GM19238 (cell line): Measurements from ENCODE around the gene ADCY1.

ENCODE experiments used
- DNase-seq: peaks from one replicate; pipeline ENCODE4 v3.0.0; 2011; ENCODE audit warnings: low spot score; ENCODE audit not compliant: insufficient read length

Gene ADCY1

DNA sequence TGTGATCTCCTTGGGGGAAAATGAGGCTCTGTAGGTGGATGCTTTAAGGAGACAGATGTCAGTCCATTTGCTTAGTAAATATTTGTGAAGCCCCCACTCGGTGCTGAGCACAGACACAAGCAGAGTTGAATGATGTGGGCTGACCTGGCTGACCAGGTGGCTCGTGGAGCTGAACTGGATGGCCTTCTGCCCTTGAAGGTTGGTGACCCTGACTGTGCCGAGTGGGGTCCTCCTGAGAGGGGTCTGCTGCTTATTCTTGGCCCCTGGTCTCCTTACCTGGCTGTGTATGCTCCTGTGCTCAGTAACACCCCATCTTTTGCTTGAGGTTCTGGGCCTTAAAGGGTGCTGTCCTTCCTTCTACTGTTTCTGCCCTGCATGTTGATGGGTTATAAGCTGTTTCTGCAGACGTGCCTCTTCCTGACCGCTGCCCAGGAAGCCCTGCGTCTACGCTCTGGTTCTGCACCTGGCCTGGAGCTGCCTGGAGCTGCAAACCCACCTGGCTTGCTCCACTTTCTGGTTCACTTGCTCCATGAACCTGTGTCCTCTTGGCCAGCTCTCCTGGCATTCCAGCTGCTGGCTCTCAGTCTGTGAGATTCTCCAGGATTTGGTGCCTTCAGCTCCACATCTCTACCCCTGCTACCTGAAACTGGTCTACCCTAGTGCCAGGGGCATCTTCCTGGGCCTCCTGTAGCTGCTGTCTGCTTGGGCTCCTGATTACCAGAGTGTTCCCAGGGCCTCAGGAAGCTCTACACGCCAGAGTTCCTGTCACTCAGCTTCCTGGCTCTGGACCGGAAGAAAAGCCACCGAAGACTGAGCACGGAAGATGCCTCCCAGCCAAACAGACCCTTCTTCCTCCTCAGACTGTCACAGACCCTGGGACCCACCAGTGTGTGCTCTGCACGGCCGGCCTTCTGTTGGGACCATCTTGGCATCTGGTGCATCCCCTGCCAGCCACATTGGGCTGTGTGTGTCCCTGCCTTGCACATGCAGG is 76.5 kb downstream of the ADCY1 start:
- DNase-seq, result no peak

DNA sequence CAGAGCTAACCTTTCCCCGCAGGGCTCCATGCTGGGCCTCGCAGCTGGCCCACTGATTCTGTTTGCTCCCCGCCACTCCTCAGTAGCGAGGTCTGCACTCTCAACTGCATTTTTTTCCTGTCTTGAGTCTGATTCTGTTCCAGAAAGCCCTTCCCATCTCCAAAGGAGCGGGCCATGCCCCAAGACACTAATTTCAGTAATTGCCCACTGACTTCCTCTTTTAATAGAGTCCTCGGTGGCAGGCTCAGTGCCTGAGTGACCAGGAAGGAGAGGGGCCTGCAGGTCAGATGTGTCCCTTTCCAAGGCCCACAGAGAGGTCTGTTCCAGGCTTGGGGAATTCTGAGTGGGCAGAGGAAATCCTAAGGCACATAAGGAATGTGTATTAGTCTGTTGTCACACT is 77.4 kb downstream of the ADCY1 start:
- no peak for DNase-seq

DNA sequence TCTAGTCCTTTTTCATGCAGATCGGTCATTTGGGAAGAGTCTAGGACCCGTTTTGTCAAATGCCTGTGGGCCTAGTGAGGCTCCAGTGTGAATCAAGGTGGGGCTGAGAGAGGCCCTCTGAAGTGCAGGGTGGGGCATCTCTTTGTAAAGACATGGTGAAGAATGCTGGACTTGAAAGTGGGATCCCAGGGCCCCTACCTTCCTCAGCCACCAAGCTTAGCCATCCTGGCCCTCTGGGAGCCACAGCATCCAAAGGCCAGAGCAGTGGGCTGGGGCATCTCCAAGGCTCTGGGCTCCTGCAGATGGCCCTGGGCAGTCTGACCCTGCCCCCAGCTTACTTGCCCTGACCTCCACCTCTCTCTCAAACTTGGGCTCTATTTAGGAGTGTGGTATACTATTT is 78.5 kb downstream of the ADCY1 start:
- no peak for DNase-seq

DNA sequence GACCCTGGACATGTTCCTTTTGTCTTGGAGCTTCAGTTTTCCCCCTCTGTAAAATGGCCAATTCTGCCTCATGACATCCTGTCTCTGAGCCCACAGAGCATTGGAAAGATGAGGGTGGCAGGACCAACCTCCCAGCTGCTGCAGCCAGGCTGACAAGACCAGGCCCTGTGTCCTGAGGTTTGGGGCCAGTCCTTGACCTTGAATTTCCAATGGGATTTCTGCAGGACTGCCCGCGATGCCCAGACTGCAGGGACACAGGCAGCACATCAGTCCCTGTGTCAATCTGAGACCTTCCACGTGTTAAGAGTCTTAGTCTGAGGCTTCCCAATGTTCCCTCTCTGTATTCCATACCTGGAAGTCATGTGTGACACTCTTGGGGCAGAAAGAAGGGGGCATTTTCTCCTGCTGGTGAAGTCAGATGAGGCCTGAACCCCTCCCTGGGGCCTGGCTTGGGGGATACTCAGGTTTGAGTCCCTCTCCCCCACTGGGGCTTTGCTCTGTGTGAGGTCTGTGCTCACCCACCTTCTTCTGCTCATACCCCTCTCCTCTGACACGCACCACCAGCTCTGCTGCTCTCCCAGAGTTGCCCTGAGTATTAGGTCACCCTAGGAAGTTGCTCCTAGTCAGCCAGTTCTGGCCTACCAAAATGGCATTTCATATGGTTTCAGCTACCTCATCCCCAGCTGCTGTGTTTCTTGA is 79.2 kb downstream of the ADCY1 start:
- no peak for DNase-seq

DNA sequence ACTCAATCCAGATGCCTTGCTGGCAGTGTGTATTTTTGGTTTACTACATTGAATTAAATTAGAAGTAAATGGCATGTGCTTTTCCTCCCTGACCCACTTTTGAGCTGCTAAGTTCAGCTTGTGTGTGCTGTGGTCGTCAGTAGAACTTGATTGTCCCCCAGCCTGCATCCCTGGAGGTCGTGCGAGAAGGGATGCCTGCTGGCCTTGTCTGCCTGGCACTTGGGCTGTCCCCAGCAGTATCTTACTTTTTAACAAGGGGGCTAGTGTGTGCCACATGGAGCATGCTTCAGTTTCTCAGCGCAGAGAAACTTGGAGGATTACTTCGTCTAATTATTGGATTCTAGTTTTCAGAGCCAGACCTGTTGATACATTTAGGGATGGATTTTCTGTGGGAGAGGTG is 80.2 kb downstream of the ADCY1 start:
- DNase-seq, result no peak

DNA sequence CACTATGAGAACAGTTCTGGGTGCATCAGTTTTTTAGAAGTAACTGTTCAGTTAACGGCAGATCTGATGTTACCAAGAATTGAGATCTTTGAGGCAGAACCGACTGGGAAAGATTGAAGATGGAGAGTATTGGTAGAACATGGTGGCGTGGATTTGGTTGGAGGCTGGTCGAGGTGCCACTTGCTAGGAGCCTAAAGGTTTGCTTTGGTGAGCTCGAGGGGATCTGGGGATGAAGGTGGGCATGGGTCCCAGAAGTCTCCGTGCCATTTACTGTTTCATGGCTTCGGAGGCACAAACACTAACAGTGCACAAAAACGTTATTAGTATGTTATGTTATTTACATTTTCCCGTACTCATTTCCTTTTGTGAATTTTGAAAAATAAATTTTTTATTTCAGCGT is 81.4 kb downstream of the ADCY1 start:
- DNase-seq, result no peak

DNA sequence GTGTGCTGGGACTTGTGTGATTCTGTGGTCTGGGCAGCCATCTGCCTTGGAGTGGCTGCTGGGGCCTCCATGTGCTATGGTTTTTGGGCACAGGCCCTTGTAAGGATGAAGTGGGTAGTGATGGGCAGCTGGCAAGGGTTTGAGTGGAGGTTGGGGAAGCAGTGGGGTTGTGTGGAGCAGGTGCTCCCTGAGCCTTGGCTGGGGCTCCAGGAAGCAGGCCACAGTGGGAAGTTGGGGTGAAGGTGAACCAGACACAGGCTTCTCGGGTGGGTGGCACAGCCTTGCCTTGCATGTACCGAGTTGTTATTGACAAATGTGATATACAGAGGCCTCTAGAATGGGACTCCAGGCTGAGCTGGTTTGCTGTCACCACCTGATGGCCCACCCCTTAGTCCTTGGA is 82.3 kb downstream of the ADCY1 start:
- DNase-seq, result no peak

DNA sequence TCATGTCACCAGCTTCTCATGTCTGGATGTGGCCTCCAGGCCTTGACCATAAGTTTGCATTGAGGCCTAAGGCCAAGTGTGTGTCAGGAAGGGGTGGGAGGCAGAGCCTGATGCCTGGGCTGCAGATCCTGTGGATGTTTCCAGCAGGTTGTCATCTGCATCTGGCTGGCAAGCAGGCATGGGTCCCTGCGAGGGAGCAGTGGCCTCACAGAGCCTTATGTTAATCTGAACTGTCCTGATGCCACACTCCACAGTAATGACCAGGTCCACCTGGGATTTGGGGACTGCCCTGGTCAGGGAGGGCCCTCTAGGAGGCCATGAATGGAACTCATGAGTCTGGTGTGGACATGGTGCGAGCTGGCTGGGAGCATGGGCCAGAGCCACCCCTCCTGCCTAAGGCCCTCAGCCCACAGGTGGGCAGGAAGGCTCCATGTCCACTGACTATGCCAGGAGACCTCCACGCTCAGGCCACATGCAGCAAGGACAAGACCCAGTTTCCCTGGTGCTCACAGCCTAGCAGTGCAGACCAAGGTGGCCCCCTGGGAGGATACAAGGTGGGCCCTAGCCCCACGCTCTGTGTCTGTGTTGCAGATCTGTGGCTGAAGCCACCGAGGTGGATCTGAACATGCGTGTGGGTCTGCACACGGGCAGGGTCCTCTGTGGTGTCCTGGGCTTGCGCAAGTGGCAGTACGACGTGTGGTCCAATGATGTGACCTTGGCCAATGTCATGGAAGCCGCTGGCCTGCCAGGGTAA is 83.1 kb downstream of the ADCY1 start:
- no peak for DNase-seq

DNA sequence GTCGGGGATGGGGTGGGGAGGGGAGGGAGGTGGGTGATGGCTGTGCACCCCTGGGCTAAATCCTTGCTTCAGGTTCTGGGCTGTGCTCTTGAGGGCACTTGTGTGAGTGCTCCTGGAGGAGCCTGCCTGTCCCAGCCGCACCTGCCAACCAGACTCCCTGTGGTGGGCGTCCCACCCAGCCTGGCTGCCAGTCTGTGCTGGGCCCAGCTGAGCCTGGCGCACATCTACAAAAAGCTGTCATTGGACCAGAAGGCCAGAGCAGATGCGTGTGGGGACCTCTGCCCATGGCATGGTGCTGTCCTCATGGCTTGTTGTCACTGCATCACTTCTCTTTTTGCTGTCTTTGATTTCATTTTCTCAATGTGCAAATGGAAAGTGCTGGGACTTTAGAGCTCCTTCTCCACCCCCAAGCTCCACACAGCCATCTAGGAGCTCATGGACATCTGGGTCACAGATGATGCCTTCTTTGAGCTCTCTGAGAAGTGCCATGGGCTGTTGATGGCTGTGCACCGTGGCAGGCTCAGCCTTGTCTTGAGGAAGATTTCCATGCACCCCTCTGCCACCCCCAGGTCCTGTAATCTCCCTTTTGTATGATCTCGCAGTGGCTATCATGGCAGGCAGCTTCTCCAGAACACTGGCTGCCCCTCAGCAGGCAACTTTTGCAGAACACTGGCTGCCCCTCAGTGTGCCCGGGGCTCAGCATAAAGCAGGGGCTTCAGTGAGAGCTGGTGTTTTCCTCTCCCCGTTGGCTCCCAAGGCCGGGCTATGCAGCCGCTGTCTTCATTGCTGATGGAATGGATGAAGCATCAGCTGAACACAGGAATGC is 83.9 kb downstream of the ADCY1 start:
- no peak for DNase-seq

DNA sequence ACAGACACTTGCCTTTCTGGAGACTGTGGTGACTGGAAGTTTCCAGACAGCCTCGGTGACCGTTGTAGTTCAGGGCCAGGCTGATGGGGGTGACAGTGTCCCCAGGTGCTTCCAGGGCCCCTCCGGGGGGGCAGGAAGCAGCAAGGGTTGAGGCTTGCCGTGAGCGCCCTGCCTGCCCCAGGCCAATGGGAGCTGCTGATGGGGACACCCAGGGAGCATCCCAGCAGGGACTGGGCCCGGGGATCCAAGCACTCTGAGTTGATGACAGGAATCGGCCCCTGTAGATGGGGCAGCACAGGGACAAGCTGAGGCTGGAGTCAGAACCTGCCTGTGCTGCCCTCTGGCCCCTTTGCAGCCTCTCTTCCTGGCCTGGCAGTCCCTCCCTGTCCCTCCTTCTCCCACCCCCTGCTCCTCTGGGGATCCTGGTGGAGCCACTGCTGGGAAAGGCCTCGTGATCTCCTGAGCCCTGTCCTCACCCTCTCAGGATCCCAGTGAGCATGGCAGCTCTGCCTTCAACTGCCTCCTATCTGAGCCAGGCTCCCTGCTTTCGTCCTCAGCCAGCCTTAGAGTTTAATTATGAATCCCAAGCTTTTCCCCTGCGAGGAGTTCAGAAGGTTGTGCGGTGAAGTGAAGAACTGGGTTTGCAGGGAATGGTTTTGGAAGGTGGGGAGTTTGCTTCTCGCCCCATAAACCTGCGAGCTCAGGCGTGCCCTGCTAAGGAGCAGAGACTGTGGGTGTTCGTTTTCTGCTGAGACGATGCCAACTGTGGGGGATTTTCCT is 84.7 kb downstream of the ADCY1 start:
- DNase-seq, result no peak

DNA sequence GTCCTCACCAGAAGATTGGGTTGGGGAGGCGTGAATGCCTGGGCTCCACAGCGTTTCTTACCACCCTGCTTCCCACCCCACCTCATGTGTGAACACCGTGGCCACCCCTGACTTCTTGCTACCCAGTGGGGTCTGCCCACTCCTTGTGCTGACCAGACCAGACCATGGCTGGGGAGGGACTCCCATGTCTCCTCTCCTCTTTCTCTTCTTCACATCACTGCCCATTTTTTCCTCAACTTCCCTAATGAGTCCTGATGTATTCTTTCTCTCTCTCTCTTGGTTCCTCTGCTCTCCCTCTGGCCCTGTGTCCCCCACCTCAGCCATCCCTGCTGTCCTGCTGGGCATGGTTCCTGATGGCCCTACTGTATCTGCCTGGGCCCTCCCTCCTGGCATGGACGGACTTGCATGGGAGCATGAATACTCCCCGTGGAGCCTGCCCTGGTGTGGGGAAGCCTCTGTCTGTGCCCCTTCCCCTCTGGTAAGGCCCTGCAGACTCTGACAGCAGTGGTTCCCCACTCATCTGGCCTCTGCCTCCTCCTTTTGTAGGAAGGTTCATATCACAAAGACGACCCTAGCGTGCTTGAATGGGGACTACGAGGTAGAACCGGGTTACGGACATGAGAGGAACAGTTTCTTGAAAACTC is 85.5 kb downstream of the ADCY1 start:
- no peak for DNase-seq

DNA sequence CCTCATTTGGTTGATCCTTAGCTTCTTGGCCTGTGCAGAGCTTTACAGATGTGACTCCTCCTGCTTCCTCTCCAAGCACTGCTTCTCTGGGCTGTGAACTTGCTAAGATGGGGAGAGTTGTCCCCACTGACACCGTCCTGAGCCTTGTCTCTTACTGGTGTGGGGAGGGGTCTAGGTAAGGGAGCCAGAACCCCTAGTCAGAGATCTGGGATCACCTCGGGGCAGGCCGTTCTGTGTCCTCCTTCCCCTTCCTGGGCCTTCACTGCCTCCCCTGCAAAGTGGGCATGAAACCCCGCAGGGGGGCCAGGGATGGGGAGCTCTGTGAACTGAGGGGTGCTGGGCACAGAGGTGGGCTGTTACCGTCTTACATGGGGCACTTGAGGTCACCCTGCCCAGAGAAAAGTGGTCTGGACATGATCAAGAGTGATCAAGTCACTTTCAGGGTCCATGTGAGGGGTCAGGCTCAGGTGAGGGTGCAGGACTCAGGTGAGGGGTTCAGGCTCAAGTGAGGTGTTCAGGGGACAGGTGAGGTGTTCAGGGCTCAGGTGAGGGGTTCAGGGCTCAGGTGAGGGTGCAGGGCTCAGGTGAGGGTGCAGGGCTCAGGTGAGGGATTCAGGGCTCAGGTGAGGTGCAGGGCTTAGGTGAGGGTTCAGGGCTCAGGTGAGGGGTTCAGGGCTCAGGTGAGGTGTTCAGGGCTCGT is 86.2 kb downstream of the ADCY1 start:
- no peak for DNase-seq

DNA sequence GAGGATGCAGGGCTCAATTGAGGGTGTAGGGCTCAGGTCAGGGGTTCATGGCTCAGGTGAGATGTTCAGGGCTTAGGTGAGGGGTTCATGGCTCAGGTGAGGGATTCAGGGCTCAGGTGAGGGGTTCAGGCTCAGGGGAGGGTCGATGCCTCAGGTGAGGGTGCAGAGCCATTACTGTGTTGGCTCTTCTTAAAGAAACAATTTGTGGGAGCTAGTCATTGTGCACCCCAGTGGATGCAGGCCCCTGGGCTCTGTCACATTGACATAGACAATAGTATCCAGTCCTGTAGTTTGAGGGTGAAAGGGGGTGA is 86.7 kb downstream of the ADCY1 start:
- DNase-seq, result no peak

DNA sequence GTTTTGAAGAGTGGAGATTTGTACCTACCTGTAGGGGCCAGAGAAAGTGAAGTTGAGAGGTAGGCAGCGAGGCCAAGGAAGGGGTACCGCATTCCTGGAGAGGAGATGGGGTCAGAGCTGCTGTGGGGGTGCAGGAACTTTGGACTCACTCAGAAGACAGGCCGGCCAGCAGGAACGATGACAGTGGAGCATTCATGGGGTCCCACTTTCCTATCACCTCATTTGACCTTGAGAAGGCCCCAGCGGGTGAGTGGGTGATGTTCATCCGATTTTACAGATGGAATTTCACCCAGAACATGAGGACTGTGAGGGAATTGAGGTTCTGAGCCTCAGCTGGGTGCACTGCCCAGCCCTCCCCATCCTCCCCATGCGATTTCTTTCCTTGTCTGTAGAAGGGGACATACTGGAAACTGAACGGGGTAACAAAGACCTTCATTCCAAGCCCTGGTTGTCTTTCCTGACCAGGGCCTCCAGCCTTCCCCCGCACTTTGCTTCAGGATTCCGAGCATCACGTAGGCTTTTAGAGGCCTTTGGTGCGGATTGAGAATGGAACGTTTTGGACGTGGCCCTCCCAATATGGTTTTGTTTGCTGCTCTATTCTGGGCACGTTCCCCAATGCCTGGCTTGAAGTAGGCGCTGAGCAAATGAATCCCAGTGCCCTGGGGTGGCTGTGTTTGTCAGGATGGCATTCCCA is 87.3 kb downstream of the ADCY1 start:
- no peak for DNase-seq

DNA sequence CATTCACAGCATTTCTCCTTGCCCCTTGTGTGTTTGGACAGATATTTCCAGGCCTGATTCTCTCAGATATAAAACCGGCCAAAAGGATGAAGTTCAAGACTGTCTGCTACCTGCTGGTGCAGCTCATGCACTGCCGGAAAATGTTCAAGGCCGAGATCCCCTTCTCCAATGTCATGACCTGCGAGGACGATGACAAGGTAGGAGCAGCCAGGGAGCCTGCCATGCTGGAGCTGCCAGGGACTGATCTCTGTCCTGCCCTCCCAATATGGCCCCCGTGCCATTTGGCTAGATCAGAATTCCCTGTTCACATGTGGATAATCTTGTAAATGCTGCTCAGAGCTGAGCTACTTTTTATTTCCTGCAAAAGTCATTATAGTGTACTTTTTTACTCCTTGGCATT is 87.8 kb downstream of the ADCY1 start:
- no peak for DNase-seq

DNA sequence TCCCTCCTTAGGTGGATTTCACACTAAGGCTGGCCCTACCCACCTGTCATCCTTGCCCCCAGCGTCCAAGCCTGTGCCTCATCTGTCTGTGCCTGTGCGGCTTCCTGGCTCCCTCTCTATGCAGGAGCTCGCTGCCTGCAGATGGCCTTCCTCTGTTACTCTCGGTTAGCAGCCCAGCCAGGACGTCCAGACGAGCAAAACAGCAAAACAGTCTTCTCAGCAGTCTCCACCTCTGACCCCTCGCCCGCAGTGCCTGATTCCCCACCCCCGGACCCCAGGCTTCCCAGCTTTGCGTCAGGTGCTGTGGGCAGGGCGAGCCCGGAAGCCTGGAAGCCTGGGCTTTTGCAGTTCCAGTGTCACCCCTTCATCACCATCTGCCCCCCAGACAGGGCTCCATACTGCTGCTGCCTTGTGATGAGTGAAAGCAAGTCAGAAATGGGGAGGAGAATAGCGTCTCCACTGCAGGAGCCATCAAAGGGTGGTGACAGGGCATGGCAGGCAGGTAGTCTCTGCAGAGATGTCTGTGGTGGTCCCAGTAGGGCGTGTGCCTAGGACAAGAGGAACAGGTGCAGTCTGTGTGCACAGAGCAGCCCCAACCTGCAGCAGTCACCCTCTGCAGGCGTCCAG is 88.5 kb downstream of the ADCY1 start:
- DNase-seq, result no peak

DNA sequence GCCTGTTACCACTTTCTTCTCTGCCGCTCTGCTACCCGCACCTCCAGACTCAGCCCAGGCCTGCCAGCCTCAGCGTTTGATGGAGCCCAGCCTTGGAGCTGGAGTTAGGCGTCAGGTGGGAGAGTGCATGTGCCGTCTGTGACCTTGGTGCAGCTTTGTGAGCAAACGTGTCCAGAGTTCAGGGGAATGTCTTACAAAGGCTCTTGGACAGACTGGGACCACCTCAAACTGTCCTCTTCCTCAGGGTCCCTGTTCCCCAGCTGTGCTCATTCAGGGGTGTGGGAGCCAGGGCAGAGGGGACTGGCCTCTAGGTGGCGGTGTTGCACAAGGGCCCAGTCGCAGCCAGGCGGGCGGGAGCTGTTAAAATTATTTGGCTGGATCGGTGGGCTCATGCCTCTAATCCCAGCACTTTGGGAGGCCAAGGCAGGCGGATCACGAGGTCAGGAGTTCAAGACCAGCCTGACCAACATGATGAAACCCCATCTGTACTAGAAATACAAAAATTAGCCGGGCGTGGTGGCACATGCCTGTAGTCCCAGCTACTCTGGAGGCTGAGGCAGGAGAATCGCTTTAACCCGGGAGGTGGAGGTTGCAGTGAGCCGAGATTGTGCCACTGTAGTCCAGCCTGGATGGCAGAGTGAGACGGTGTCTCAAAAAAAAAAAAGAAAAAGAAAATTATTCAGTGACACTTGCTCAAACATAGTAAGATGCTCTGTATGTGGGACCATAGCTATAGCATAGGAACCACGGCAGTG is 89.2 kb downstream of the ADCY1 start:
- DNase-seq, result no peak
